Adipose tissue (tissue), 3 donors: ENCODE measurements around the gene PLEKHG1. TPM values are rescaled to one million over a fixed set of nuclear protein-coding genes. Genes with fewer than 3 reads are reported as not detected.

Experiments used
- H3K27ac ChIP-seq: one replicate; pipeline ENCODE4 v1.5.1; 2013; ENCODE audit warnings: low read depth, low read length
- WGBS, 3 donors: extraction: QIAGEN DNeasy Blood & Tissue Kit; methylation state at CpG; one replicate each; pipeline ENCODE4 v1.1.7; 2013; 5-methylcytosine and 5-hydroxymethylcytosine counted together
- polyA plus RNA-seq, 3 donors: library from polyadenylated mRNA; stranded (reverse); fragments of 200-250 nt; gene quantifications; one replicate each; pipeline ENCODE4 v1.2.3, GENCODE V29; 2013
- donor health status: healthy with polysubstance abuse.
- donor health status: Bipolar disorder and iron deficiency.
- donor health status: healthy.

Gene PLEKHG1
- polyA plus RNA-seq, 3 donors: 1.3 to 15.1 (median 5.7) TPM

- H3K27ac ChIP-seq: no peak overlapping the region
Measured at GRCh38 chr6:150610584-150610983, 10.9 kb downstream of the PLEKHG1 start.

GRCh38 chr6:150613269-150613668 is 13.6 kb downstream of the PLEKHG1 start:
- 73 to 92% (median 87%) methylated on average over 4 of the region's 4 CpGs for WGBS, 3 donors
- no peak overlapping the region for H3K27ac ChIP-seq

GRCh38 chr6:150615967-150616366 is 16.3 kb downstream of the PLEKHG1 start:
- no peak overlapping the region for H3K27ac ChIP-seq

GRCh38 chr6:150616586-150616985 is 16.9 kb downstream of the PLEKHG1 start:
- 40 to 72% (median 45%) methylated on average over 2 of the region's 2 CpGs for WGBS, 3 donors
- H3K27ac ChIP-seq: no peak overlapping the region

GRCh38 chr6:150617062-150617461 is 17.4 kb downstream of the PLEKHG1 start:
- 63 to 72% (median 69%) methylated on average over 3 of the region's 3 CpGs for WGBS, 3 donors
- H3K27ac ChIP-seq: no peak overlapping the region

GRCh38 chr6:150617496-150618460 is 18.1 kb downstream of the PLEKHG1 start:
- WGBS, 3 donors: 60 to 79% (median 76%) methylated on average over 6 of the region's 6 CpGs
- no peak overlapping the region for H3K27ac ChIP-seq

GRCh38 chr6:150619275-150619674 is 19.6 kb downstream of the PLEKHG1 start:
- WGBS, 3 donors: 94 to 97% (median 95%) methylated on average over 3 of the region's 3 CpGs
- H3K27ac ChIP-seq: no peak overlapping the region

GRCh38 chr6:150620244-150620643 is 20.6 kb downstream of the PLEKHG1 start:
- WGBS, 3 donors: 35 to 65% (median 65%) methylated on average over 3 of the region's 3 CpGs
- no peak overlapping the region for H3K27ac ChIP-seq

GRCh38 chr6:150620763-150621162 is 21.1 kb downstream of the PLEKHG1 start:
- H3K27ac ChIP-seq: no peak overlapping the region
- WGBS, 3 donors: 70 to 87% (median 71%) methylated on average over 2 of the region's 2 CpGs

GRCh38 chr6:150622476-150622875 is 22.8 kb downstream of the PLEKHG1 start:
- 76 to 81% (median 81%) methylated on average over 4 of the region's 4 CpGs for WGBS, 3 donors
- no peak overlapping the region for H3K27ac ChIP-seq

- 72 to 80% (median 73%) methylated on average over 18 of the region's 18 CpGs for WGBS, 3 donors
- no peak overlapping the region for H3K27ac ChIP-seq
Measured at GRCh38 chr6:150622941-150623874, 23.5 kb downstream of the PLEKHG1 start.

GRCh38 chr6:150624191-150624590 is 24.5 kb downstream of the PLEKHG1 start:
- H3K27ac ChIP-seq: no peak overlapping the region
- WGBS, 3 donors: 84 to 89% (median 88%) methylated on average over 5 of the region's 5 CpGs

GRCh38 chr6:150625927-150626326 is 26.2 kb downstream of the PLEKHG1 start:
- H3K27ac ChIP-seq: no peak overlapping the region
- WGBS, 3 donors: 81 to 94% (median 94%) methylated on average over 4 of the region's 4 CpGs

- no peak overlapping the region for H3K27ac ChIP-seq
Measured at GRCh38 chr6:150627154-150627553, 27.5 kb downstream of the PLEKHG1 start.

GRCh38 chr6:150627585-150628025 is 27.9 kb downstream of the PLEKHG1 start:
- 35 to 43% (median 37%) methylated on average over 5 of the region's 5 CpGs for WGBS, 3 donors
- no peak overlapping the region for H3K27ac ChIP-seq

- 72 to 83% (median 77%) methylated on average over 6 of the region's 6 CpGs for WGBS, 3 donors
- H3K27ac ChIP-seq: no peak overlapping the region
Measured at GRCh38 chr6:150628908-150629307, 29.2 kb downstream of the PLEKHG1 start.

GRCh38 chr6:150631283-150631983 is 31.7 kb downstream of the PLEKHG1 start:
- WGBS, 3 donors: 77 to 92% (median 78%) methylated on average over 12 of the region's 12 CpGs
- no peak overlapping the region for H3K27ac ChIP-seq

- 67 to 84% (median 80%) methylated on average over 9 of the region's 9 CpGs for WGBS, 3 donors
- H3K27ac ChIP-seq: no peak overlapping the region
Measured at GRCh38 chr6:150631984-150632642, 32.4 kb downstream of the PLEKHG1 start.
